ENCODE results near the gene KRTAP10-3. TPM values are rescaled to one million over a fixed set of nuclear protein-coding genes. Genes with fewer than 3 reads are reported as not detected.
"Not testable (repeated sequence)": the region's sequence is repeated elsewhere in the genome, so short reads cannot be mapped to it uniquely, and the experiment has no call there.

KRTAP10-3 gene
- total and polyA plus RNA-seq, 2 experiments from 2014 or later = not detected

DNA sequence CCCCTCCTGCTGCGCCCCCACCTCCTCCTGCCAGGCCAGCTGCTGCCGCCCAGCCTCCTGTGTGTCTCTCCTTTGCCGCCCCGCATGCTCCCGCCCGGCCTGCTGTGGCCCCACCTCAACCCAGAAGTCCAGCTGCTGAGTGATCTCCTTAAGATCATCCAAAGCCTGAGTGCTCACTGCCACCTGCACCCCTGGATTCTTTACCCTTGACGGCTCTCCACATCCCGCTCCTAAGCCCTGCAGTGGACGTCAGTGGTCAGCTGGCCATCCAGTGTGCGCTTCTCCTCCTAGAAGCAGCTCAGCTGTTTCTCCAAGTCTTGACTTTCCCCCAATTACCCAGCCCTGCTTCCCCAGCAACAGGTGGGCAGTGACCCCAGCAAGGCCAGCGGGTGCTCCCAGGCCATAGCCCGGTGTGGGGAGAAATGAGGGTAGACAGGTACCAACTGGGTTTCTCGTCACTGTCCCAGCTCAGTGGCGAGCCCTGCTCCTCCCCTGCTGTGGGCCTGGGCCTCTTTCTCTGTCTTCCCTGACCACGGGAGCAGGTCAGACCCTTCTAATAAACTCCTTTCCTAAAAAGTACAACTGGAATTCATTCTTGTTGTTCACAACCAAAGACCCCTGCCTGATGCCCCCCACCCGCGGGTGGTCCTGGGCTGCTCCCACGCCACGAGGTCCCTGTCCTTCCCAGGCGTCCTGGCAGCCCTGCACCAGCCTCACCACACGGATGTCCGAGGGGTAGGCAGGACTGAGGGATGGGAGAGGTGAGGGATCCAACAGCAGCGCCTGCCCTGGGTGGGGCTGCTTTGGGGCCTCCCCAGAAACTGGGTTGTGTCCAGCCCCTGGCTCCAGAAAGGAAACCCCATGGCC is 43.2 kb upstream of the KRTAP10-3 start (continued):
- TF ChIP-seq, protein P1, sequence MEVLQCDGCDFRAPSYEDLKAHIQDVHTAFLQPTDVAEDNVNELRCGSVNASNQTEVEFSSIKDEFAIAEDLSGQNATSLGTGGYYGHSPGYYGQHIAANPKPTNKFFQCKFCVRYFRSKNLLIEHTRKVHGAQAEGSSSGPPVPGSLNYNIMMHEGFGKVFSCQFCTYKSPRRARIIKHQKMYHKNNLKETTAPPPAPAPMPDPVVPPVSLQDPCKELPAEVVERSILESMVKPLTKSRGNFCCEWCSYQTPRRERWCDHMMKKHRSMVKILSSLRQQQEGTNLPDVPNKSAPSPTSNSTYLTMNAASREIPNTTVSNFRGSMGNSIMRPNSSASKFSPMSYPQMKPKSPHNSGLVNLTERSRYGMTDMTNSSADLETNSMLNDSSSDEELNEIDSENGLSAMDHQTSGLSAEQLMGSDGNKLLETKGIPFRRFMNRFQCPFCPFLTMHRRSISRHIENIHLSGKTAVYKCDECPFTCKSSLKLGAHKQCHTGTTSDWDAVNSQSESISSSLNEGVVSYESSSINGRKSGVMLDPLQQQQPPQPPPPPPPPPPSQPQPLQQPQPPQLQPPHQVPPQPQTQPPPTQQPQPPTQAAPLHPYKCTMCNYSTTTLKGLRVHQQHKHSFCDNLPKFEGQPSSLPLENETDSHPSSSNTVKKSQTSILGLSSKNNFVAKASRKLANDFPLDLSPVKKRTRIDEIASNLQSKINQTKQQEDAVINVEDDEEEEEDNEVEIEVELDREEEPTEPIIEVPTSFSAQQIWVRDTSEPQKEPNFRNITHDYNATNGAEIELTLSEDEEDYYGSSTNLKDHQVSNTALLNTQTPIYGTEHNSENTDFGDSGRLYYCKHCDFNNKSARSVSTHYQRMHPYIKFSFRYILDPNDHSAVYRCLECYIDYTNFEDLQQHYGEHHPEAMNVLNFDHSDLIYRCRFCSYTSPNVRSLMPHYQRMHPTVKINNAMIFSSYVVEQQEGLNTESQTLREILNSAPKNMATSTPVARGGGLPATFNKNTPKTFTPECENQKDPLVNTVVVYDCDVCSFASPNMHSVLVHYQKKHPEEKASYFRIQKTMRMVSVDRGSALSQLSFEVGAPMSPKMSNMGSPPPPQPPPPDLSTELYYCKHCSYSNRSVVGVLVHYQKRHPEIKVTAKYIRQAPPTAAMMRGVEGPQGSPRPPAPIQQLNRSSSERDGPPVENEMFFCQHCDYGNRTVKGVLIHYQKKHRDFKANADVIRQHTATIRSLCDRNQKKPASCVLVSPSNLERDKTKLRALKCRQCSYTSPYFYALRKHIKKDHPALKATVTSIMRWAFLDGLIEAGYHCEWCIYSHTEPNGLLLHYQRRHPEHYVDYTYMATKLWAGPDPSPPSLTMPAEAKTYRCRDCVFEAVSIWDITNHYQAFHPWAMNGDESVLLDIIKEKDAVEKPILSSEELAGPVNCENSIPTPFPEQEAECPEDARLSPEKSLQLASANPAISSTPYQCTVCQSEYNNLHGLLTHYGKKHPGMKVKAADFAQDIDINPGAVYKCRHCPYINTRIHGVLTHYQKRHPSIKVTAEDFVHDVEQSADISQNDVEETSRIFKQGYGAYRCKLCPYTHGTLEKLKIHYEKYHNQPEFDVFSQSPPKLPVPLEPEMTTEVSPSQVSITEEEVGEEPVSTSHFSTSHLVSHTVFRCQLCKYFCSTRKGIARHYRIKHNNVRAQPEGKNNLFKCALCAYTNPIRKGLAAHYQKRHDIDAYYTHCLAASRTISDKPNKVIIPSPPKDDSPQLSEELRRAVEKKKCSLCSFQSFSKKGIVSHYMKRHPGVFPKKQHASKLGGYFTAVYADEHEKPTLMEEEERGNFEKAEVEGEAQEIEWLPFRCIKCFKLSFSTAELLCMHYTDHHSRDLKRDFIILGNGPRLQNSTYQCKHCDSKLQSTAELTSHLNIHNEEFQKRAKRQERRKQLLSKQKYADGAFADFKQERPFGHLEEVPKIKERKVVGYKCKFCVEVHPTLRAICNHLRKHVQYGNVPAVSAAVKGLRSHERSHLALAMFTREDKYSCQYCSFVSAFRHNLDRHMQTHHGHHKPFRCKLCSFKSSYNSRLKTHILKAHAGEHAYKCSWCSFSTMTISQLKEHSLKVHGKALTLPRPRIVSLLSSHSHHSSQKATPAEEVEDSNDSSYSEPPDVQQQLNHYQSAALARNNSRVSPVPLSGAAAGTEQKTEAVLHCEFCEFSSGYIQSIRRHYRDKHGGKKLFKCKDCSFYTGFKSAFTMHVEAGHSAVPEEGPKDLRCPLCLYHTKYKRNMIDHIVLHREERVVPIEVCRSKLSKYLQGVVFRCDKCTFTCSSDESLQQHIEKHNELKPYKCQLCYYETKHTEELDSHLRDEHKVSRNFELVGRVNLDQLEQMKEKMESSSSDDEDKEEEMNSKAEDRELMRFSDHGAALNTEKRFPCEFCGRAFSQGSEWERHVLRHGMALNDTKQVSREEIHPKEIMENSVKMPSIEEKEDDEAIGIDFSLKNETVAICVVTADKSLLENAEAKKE (CRISPR knock-in tag; IDR thresholded peaks at IDR 0.05) = no peak
- TF ChIP-seq ZNF331 (CRISPR knock-in tag; IDR thresholded peaks at IDR 0.05; ENCODE audit: low read depth) = no peak
- no peak for TF ChIP-seq ZNF114 (CRISPR knock-in tag; IDR thresholded peaks at IDR 0.05)
- TF ChIP-seq JUNB (IDR thresholded peaks at IDR 0.05; ENCODE audit: unreplicated experiment) = no peak
- no peak for TF ChIP-seq STAT1 (IDR thresholded peaks at IDR 0.05; ENCODE audit: unreplicated experiment)
- no peak for TF ChIP-seq POLR2AphosphoS5 (IDR thresholded peaks at IDR 0.05; ENCODE audit: low read depth)
- TF ChIP-seq, protein P2, sequence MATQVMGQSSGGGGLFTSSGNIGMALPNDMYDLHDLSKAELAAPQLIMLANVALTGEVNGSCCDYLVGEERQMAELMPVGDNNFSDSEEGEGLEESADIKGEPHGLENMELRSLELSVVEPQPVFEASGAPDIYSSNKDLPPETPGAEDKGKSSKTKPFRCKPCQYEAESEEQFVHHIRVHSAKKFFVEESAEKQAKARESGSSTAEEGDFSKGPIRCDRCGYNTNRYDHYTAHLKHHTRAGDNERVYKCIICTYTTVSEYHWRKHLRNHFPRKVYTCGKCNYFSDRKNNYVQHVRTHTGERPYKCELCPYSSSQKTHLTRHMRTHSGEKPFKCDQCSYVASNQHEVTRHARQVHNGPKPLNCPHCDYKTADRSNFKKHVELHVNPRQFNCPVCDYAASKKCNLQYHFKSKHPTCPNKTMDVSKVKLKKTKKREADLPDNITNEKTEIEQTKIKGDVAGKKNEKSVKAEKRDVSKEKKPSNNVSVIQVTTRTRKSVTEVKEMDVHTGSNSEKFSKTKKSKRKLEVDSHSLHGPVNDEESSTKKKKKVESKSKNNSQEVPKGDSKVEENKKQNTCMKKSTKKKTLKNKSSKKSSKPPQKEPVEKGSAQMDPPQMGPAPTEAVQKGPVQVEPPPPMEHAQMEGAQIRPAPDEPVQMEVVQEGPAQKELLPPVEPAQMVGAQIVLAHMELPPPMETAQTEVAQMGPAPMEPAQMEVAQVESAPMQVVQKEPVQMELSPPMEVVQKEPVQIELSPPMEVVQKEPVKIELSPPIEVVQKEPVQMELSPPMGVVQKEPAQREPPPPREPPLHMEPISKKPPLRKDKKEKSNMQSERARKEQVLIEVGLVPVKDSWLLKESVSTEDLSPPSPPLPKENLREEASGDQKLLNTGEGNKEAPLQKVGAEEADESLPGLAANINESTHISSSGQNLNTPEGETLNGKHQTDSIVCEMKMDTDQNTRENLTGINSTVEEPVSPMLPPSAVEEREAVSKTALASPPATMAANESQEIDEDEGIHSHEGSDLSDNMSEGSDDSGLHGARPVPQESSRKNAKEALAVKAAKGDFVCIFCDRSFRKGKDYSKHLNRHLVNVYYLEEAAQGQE (IDR thresholded peaks at IDR 0.05; ENCODE audit: unreplicated experiment) = no peak

DNA sequence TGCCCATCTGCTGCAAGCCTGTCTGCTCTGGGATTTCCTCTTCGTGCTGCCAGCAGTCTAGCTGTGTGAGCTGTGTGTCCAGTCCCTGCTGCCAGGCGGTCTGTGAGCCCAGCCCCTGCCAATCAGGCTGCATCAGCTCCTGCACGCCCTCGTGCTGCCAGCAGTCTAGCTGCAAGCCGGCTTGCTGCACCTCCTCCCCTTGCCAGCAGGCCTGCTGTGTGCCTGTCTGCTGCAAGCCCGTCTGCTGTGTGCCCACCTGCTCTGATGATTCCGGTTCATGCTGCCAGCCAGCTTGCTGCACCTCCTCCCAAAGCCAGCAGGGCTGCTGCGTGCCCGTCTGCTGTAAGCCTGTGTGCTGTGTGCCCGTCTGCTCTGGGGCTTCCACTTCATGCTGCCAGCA is 42.5 kb upstream of the KRTAP10-3 start:
- H2AFZ ChIP-seq; H3K36me3 Mint-ChIP-seq (ENCODE audit: low read depth); H3F3A ChIP-seq (replicated peaks; ENCODE audit: low read depth); ATAC-seq; H3K36me3 ChIP-seq (ENCODE audit: insufficient read depth); H3K4me1 ChIP-seq (ENCODE audit: insufficient read depth); H3K4me2 ChIP-seq; H3K4me3 Mint-ChIP-seq; H3K9me2 ChIP-seq (ENCODE audit: insufficient read depth); H4K20me1 ChIP-seq (replicated peaks; ENCODE audit: insufficient read depth); H3K27me3 ChIP-seq (ENCODE audit: insufficient read depth); H3K4me3 ChIP-seq; H3K79me2 ChIP-seq (replicated peaks; ENCODE audit: insufficient read depth); H3K27ac Mint-ChIP-seq; DNase-seq (ENCODE audit: low spot score); H3K27ac ChIP-seq (ENCODE audit: low read depth): not testable (repeated sequence)
- Mint-ChIP-seq H3K27me3 (ENCODE audit: insufficient read depth, low read depth, poor library complexity) (peaks cover 11% of the 10 kb centered on the region), H3K4me1 (peaks cover 22% of the 10 kb centered on the region), H3K9me3 (peaks cover 11% of the 10 kb centered on the region)

GRCh38 chr21:44600118-44600978 is 41.8 kb upstream of the KRTAP10-3 start, which contains the start of gene KRTAP10-7:
KRTAP10-7 (plus strand) TSS chr21:44600597; CDS start chr21:44600622, 25 bp downstream.
- H4K20me1 ChIP-seq (replicated peaks; ENCODE audit: insufficient read depth); H3K36me3 ChIP-seq (ENCODE audit: insufficient read depth); DNase-seq (ENCODE audit: low spot score); ATAC-seq; H3K4me1 ChIP-seq (ENCODE audit: insufficient read depth); H3K4me3 ChIP-seq; H3K9me2 ChIP-seq (ENCODE audit: insufficient read depth); H3K36me3 Mint-ChIP-seq (ENCODE audit: low read depth); H3K4me3 Mint-ChIP-seq; H3K27ac ChIP-seq (ENCODE audit: low read depth); H3K79me2 ChIP-seq (replicated peaks; ENCODE audit: insufficient read depth); H3K27me3 ChIP-seq (ENCODE audit: insufficient read depth); H3K4me2 ChIP-seq; H3F3A ChIP-seq (replicated peaks; ENCODE audit: low read depth): not testable (repeated sequence)
- H2AFZ ChIP-seq = peak within 1 kb of the TSS; percentile 38; the same call in 1 of the 2 replicates
- Mint-ChIP-seq H3K27ac (peak within 1 kb of the TSS; percentile 80; the same call in 1 of the 2 replicates), H3K9me3 (peaks cover 11% of the 10 kb centered on the region), H3K4me1 (peaks cover 22% of the 10 kb centered on the region), H3K27me3 (ENCODE audit: insufficient read depth, low read depth, poor library complexity) (peaks cover 11% of the 10 kb centered on the region)

All from GM23338 (cell line).